LNCAP (cell line): ENCODE measurements around the gene DAP.

ENCODE experiments used
- TF ChIP-seq, protein P1 (sequence below): fragments of 450-650 bp; IDR thresholded peaks from 2 replicates; pipeline ENCODE4 v1.5.1; 2017; ENCODE audit warnings: mild to moderate bottlenecking

DAP gene

DNA sequence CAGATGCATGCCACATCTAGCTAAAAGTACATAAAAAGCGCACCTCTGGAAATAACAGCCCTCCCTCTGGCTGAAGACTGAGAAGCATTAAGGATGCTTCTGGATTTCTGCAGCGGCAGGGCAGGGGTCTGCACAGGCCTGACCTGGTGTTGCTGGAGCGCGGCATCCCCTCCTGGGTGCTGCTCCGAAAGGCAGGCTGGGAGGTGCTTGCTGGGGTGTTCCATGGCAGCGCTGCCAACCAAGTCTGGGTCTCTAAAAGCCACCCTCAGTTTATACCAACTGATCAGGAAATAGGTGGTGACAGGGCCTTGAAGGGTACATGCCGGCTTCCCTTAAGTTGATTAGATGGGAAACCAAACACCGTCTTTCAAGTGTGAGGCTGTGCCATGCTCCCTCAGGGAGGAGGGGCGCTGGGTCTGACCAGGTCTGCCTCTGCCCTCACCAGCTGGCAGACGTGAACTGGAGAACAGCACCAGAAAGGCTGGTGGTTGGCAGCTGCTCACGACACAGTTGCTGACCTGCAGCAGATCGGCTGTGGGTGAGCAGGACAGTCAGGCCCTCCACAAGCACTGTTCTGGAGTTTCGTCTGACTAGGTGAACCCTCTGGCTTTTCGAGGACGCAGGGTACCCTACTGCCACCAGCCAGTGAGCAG lies 81.6 kb downstream of the DAP start:
- TF ChIP-seq, protein P1, sequence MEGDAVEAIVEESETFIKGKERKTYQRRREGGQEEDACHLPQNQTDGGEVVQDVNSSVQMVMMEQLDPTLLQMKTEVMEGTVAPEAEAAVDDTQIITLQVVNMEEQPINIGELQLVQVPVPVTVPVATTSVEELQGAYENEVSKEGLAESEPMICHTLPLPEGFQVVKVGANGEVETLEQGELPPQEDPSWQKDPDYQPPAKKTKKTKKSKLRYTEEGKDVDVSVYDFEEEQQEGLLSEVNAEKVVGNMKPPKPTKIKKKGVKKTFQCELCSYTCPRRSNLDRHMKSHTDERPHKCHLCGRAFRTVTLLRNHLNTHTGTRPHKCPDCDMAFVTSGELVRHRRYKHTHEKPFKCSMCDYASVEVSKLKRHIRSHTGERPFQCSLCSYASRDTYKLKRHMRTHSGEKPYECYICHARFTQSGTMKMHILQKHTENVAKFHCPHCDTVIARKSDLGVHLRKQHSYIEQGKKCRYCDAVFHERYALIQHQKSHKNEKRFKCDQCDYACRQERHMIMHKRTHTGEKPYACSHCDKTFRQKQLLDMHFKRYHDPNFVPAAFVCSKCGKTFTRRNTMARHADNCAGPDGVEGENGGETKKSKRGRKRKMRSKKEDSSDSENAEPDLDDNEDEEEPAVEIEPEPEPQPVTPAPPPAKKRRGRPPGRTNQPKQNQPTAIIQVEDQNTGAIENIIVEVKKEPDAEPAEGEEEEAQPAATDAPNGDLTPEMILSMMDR, result no peak

DNA sequence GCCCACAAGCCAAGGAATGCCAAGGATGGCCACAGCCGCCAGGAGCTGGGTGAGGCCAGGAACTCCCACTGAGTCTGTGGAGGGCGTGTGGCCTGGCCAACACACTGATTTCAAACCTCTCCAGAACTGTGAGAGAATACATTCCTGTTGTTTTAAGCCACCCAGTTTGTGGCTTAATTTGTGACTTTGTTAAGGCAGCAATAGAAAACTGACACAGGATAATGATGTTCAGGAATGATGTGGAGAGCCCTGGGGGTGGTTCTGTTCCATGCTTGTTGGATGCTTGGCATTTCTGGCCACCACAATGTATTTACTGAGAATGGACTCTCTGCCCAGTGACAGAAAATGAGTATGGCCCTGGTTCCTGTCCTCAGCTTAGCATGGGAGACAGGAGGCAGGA lies 82.8 kb downstream of the DAP start:
- TF ChIP-seq, protein P1, result no peak

DNA sequence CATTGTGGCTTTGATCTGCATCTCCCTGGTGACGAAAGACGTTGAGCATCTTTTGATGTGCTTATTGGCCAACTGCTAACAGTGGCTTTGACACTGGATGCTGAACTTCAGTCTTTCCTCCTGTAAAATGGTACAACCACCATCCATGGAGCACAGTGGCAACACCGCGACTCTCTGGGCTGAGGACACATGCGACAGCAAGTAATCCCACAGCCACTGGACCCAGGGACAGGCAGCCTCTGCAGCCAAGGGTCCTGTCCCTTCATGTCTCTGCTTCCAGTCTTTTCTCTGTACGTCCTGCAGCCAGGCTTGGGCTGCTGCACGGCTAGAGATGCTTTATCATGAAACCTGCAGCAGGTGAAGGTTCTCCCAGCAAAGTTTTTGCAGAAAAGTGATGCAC lies 83.5 kb downstream of the DAP start:
- TF ChIP-seq, protein P1, result no peak

DNA sequence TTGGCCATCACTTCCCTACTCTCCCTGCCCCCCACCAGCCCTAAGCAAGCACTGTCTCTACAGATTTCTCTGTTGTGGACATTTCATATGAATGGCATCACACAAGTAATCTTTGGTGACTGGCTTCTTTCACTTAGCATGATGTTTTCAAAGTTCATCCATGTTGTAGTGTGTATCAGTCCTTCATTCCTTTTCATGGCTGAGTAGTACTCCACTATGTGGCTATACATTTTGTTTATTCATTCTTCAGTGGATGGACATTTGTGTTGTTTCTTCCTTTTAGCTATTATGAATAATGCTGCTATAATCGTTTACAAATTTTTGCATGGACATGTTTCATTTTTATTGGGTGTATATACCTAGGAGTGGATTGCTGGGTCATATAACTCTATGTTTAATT lies 84.1 kb downstream of the DAP start:
- TF ChIP-seq, protein P1, result no peak

DNA sequence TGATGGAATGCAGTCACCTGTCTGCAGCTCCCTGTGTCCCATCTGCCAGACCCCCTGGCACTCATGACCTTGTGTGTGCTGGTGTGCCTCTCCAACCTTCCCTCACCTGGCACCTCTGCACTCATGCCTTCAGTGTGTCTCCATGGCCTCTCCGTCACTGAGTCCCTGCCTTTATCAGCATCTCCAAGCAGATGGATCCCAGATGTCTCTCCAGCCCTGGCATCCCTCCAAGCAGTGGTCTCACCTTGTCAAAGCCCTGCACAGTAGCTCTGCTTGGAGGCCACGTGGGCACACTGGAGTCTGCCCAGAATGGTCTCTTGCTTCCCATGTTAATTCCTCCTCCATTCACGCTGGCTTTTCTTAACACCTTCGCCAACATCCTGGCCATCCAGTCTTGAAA lies 84.8 kb downstream of the DAP start:
- TF ChIP-seq, protein P1, result no peak

DNA sequence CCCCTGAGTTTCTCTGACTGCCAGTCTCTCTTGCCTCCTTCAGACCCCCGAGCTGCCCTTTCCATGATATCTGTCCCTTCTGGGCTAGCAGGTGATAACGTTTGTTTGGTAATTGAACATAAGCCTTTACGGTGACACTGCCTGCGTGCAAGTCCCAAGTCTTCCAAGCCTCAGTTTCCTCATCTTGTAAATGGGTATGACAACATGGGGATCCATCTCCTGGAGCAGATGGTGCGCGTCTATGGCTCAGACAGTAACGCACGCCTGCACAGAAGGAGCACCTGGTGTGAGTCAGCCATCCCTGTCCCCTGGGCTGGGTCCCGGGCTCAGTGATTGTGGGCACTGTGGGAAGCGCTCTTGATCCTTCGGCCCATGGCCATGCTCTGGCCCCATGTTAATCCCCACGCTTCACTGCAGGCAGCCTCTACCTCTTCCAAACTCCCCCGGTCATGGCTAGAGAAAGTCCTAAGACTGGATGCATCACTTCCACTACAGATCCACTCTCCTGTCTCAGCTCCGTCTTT lies 85.8 kb downstream of the DAP start:
- TF ChIP-seq, protein P1, result no peak

DNA sequence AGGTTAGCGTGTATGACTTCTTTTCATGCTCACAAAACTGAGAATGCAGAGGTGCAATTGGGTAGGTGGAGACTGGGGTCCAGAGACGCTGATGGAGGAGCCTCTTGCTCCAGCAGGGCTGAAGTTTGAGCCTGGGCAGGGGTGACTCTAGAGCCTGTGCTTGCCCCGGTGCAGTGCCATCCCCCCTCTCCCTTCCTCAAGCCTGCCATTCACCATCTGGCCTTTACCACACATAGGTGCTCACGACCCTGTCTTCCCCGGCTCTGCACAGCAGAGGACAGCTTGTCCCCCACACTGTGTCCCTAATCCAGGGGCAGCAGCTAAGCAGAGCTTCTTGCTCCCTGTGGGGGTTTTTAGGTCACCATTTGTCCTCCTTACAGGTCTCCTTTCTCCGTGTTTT lies 86.5 kb downstream of the DAP start:
- TF ChIP-seq, protein P1, result no peak

DNA sequence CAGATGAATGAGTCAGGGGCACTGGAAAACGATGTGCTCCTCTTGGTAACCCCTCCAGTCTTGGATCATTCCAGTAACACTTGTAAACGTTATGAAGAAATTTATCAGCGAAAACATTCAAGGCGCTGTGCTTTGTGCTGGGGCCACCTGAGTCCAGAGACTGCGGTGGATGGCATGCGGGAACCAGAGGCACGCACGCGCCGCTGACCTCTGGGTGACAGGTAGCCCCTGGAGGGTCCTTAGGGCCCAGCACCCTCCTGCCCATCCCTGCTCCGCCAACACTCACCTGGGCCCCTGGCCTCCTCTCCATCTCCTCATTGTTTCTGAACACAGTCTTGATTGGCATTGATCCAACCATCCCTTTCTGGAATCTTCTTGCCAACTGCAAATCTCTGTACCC lies 86.9 kb downstream of the DAP start:
- TF ChIP-seq, protein P1, result no peak
